ENCODE results near the gene SPATS2L. TPM values are rescaled to one million over a fixed set of nuclear protein-coding genes. Genes with fewer than 3 reads are reported as not detected.

Gene SPATS2L
- total RNA-seq, 1 donor, result 117 TPM

- DNase-seq (ENCODE audit: low read depth), result no peak
- TF ChIP-seq CTCF (IDR thresholded peaks at IDR 0.05; ENCODE audit: insufficient read depth, low read length), result no peak
- no peak overlapping the region for H3K4me3 ChIP-seq (ENCODE audit: low read depth, low read length)
Measured at GRCh38 chr2:200376513-200377354, 70.2 kb downstream of the SPATS2L start.

GRCh38 chr2:200377355-200378336 is 71.2 kb downstream of the SPATS2L start:
- no peak for TF ChIP-seq CTCF (IDR thresholded peaks at IDR 0.05; ENCODE audit: insufficient read depth, low read length)
- DNase-seq (ENCODE audit: low read depth), result peak; percentile 19
- no peak overlapping the region for H3K4me3 ChIP-seq (ENCODE audit: low read depth, low read length)

- peak; percentile 84 for DNase-seq (ENCODE audit: low read depth)
- H3K4me3 ChIP-seq (ENCODE audit: low read depth, low read length), result peak overlapping the region; percentile 6
- no peak for TF ChIP-seq CTCF (IDR thresholded peaks at IDR 0.05; ENCODE audit: insufficient read depth, low read length)
Measured at GRCh38 chr2:200378652-200379290, 72.3 kb downstream of the SPATS2L start.

- no peak for TF ChIP-seq CTCF (IDR thresholded peaks at IDR 0.05; ENCODE audit: insufficient read depth, low read length)
- DNase-seq (ENCODE audit: low read depth), result no peak
- no peak overlapping the region for H3K4me3 ChIP-seq (ENCODE audit: low read depth, low read length)
Measured at GRCh38 chr2:200379481-200380090, 73.1 kb downstream of the SPATS2L start.

GRCh38 chr2:200380091-200380561 is 73.6 kb downstream of the SPATS2L start:
- no peak for DNase-seq (ENCODE audit: low read depth)
- no peak for TF ChIP-seq CTCF (IDR thresholded peaks at IDR 0.05; ENCODE audit: insufficient read depth, low read length)
- no peak overlapping the region for H3K4me3 ChIP-seq (ENCODE audit: low read depth, low read length)
